Measurements from ENCODE around the gene NEGR1. TPM values are rescaled to one million over a fixed set of nuclear protein-coding genes. Genes with fewer than 3 reads are reported as not detected.

NEGR1 gene
- total RNA-seq, 1 experiment from 2014 or later, result 2.9 TPM

- no peak for ATAC-seq
- peaks cover 4% of the 10 kb centered on the region for H3K9me3 Mint-ChIP-seq
- H3K27ac Mint-ChIP-seq, result no peak overlapping the region
- TF ChIP-seq, protein P1, sequence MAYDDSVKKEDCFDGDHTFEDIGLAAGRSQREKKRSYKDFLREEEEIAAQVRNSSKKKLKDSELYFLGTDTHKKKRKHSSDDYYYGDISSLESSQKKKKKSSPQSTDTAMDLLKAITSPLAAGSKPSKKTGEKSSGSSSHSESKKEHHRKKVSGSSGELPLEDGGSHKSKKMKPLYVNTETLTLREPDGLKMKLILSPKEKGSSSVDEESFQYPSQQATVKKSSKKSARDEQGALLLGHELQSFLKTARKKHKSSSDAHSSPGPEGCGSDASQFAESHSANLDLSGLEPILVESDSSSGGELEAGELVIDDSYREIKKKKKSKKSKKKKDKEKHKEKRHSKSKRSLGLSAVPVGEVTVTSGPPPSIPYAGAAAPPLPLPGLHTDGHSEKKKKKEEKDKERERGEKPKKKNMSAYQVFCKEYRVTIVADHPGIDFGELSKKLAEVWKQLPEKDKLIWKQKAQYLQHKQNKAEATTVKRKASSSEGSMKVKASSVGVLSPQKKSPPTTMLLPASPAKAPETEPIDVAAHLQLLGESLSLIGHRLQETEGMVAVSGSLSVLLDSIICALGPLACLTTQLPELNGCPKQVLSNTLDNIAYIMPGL (CRISPR knock-in tag; IDR thresholded peaks at IDR 0.05), result no peak
- no peak for TF ChIP-seq ATF3 (CRISPR knock-in tag; conservative IDR thresholded peaks at IDR 0.05)
- no peak for TF ChIP-seq ATF6 (CRISPR knock-in tag; IDR thresholded peaks at IDR 0.05)
- no peak for TF ChIP-seq ZNF263 (CRISPR knock-in tag; IDR thresholded peaks at IDR 0.05; ENCODE audit: low read depth)
- no peak for TF ChIP-seq EMX1 (CRISPR knock-in tag; IDR thresholded peaks at IDR 0.05)
- TF ChIP-seq, protein P2, sequence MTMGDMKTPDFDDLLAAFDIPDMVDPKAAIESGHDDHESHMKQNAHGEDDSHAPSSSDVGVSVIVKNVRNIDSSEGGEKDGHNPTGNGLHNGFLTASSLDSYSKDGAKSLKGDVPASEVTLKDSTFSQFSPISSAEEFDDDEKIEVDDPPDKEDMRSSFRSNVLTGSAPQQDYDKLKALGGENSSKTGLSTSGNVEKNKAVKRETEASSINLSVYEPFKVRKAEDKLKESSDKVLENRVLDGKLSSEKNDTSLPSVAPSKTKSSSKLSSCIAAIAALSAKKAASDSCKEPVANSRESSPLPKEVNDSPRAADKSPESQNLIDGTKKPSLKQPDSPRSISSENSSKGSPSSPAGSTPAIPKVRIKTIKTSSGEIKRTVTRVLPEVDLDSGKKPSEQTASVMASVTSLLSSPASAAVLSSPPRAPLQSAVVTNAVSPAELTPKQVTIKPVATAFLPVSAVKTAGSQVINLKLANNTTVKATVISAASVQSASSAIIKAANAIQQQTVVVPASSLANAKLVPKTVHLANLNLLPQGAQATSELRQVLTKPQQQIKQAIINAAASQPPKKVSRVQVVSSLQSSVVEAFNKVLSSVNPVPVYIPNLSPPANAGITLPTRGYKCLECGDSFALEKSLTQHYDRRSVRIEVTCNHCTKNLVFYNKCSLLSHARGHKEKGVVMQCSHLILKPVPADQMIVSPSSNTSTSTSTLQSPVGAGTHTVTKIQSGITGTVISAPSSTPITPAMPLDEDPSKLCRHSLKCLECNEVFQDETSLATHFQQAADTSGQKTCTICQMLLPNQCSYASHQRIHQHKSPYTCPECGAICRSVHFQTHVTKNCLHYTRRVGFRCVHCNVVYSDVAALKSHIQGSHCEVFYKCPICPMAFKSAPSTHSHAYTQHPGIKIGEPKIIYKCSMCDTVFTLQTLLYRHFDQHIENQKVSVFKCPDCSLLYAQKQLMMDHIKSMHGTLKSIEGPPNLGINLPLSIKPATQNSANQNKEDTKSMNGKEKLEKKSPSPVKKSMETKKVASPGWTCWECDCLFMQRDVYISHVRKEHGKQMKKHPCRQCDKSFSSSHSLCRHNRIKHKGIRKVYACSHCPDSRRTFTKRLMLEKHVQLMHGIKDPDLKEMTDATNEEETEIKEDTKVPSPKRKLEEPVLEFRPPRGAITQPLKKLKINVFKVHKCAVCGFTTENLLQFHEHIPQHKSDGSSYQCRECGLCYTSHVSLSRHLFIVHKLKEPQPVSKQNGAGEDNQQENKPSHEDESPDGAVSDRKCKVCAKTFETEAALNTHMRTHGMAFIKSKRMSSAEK (CRISPR knock-in tag; IDR thresholded peaks at IDR 0.05; ENCODE audit: borderline replicate concordance), result no peak
- no peak for TF ChIP-seq MYBL2 (CRISPR knock-in tag; IDR thresholded peaks at IDR 0.05)
- TF ChIP-seq FOXP1 (CRISPR knock-in tag; IDR thresholded peaks at IDR 0.05; ENCODE audit: borderline replicate concordance), result no peak
- no peak for TF ChIP-seq NFYB (CRISPR knock-in tag; conservative IDR thresholded peaks at IDR 0.05; ENCODE audit: low read depth)
- no peak for TF ChIP-seq SP1 (CRISPR knock-in tag; conservative IDR thresholded peaks at IDR 0.05)
- TF ChIP-seq JUN (CRISPR knock-in tag; IDR thresholded peaks at IDR 0.05), result no peak
- TF ChIP-seq SMAD4 (CRISPR knock-in tag; IDR thresholded peaks at IDR 0.05), result no peak
- no peak for TF ChIP-seq ZNF219 (CRISPR knock-in tag; IDR thresholded peaks at IDR 0.05; ENCODE audit: borderline replicate concordance)
- TF ChIP-seq, protein P3, sequence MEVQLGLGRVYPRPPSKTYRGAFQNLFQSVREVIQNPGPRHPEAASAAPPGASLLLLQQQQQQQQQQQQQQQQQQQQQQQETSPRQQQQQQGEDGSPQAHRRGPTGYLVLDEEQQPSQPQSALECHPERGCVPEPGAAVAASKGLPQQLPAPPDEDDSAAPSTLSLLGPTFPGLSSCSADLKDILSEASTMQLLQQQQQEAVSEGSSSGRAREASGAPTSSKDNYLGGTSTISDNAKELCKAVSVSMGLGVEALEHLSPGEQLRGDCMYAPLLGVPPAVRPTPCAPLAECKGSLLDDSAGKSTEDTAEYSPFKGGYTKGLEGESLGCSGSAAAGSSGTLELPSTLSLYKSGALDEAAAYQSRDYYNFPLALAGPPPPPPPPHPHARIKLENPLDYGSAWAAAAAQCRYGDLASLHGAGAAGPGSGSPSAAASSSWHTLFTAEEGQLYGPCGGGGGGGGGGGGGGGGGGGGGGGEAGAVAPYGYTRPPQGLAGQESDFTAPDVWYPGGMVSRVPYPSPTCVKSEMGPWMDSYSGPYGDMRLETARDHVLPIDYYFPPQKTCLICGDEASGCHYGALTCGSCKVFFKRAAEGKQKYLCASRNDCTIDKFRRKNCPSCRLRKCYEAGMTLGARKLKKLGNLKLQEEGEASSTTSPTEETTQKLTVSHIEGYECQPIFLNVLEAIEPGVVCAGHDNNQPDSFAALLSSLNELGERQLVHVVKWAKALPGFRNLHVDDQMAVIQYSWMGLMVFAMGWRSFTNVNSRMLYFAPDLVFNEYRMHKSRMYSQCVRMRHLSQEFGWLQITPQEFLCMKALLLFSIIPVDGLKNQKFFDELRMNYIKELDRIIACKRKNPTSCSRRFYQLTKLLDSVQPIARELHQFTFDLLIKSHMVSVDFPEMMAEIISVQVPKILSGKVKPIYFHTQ (CRISPR knock-in tag; IDR thresholded peaks at IDR 0.05), result no peak
- no peak for TF ChIP-seq ZNF232 (CRISPR knock-in tag; IDR thresholded peaks at IDR 0.05)
- TF ChIP-seq RELA (CRISPR knock-in tag; IDR thresholded peaks at IDR 0.05; ENCODE audit: borderline replicate concordance), result no peak
- POLR2A ChIA-PET, result no interaction called here
- H3K27me3 Mint-ChIP-seq (ENCODE audit: low read depth), result no peaks in the 10 kb centered on the region
- H3K4me3 Mint-ChIP-seq, result no peak overlapping the region
- no peak for DNase-seq (ENCODE audit: low spot score)
- no peaks in the 10 kb centered on the region for H3K36me3 Mint-ChIP-seq
- no peaks in the 10 kb centered on the region for H3K4me1 Mint-ChIP-seq
- CTCF ChIA-PET, result no interaction called here
Measured at GRCh38 chr1:71362076-71362475, 920.3 kb downstream of the NEGR1 start.
